Vagina (tissue), 2 donors: ENCODE results near the gene IL11.

Experiments
- POLR2A ChIP-seq, 2 donors: fragments of 450-650 bp; IDR thresholded peaks; one replicate each; pipeline ENCODE4 v1.6.1; 2017; ENCODE audit warnings: antibody characterized with exemption in 2 of 2, mild to moderate bottlenecking in 2 of 2, moderate library complexity in 2 of 2
- POLR2AphosphoS5 ChIP-seq, 2 donors: sonication (generic); formaldehyde crosslinking; IDR thresholded peaks; one replicate each; pipeline ENCODE4 v1.9.0; 2017; ENCODE audit warnings: antibody characterized with exemption in 2 of 2, mild to moderate bottlenecking in 2 of 2, low read depth in 1 of 2; ENCODE audit not compliant: insufficient read depth in 1 of 2
- TF ChIP-seq, protein P1 (sequence below), 3 experiments: fragments of 450-650 bp in 2 of 3; fragments of 200-600 bp in 1 of 3; sonication (generic) in 1 of 3; IDR thresholded peaks; one replicate each; pipeline ENCODE4 v1.5.1; 2017 to 2019; ENCODE audit warnings: antibody characterized with exemption in 3 of 3, mild to moderate bottlenecking in 2 of 3, moderate library complexity in 2 of 3

DNA sequence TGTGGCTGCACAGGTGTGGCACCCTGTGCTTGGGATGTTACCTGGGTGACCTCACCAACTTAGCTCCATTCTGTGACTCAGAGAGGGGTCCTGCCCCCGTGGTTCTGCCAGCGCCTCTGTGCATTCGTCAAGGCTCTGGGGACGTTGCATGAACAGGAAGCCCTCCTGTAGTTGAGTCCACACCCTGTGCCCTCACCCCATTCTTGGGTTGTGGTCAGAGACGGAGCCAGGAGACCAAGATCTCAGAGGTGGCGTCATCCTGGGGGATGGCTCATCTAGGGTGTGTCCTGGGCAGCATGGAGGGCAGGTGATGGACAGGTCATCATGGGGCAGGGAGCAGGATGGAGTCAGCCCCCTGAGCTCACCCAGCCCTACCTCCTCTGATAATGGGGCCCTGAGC is 18.2 kb downstream of the IL11 start:
- TF ChIP-seq, protein P1, sequence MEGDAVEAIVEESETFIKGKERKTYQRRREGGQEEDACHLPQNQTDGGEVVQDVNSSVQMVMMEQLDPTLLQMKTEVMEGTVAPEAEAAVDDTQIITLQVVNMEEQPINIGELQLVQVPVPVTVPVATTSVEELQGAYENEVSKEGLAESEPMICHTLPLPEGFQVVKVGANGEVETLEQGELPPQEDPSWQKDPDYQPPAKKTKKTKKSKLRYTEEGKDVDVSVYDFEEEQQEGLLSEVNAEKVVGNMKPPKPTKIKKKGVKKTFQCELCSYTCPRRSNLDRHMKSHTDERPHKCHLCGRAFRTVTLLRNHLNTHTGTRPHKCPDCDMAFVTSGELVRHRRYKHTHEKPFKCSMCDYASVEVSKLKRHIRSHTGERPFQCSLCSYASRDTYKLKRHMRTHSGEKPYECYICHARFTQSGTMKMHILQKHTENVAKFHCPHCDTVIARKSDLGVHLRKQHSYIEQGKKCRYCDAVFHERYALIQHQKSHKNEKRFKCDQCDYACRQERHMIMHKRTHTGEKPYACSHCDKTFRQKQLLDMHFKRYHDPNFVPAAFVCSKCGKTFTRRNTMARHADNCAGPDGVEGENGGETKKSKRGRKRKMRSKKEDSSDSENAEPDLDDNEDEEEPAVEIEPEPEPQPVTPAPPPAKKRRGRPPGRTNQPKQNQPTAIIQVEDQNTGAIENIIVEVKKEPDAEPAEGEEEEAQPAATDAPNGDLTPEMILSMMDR (IDR thresholded peaks at IDR 0.05) = no peak
- TF ChIP-seq POLR2A (IDR thresholded peaks at IDR 0.05) (no peak), POLR2AphosphoS5 (IDR thresholded peaks at IDR 0.05; ENCODE audit: insufficient read depth in 1 of 2, low read depth in 1 of 2) (no peak)
